ENCODE data around the gene KCNQ1OT1.
A peak's percentile ranks its signal among the peaks of the same experiment; 100 is the strongest.

GRCh38 chr11:2708757-2709281 is 9.0 kb upstream of the KCNQ1OT1 start:
- TF ChIP-seq CTCF (IDR thresholded peaks at IDR 0.05) (no peak), EP300 (IDR thresholded peaks at IDR 0.05) (peak in 1 of 2 donors; percentile 31), POLR2A (IDR thresholded peaks at IDR 0.05) (no peak)
